Astrocyte (in vitro differentiated cells and primary cell): Measurements from ENCODE around the gene TMEM235. TPM values are rescaled to one million over a fixed set of nuclear protein-coding genes. Genes with fewer than 3 reads are reported as not detected.
A peak's percentile ranks its signal among the peaks of the same experiment; 100 is the strongest.

Source experiments
- DNase-seq: peaks from one replicate; pipeline ENCODE4 v3.0.0-alpha.2; 2010; ENCODE audit warnings: low read depth
- FAIRE-seq: peaks from 2 replicates; lab custom pipeline; 2011; peaks lifted over from hg19 to GRCh38; lab: Jason Lieb, UNC
- H2AFZ ChIP-seq: 2 replicates; pipeline ENCODE4 v1.6.0; 2012; ENCODE audit warnings: low read depth, low read length, inconsistent platforms
- H3K27ac ChIP-seq: 2 replicates; pipeline ENCODE4 v1.5.1; 2011; ENCODE audit warnings: low read depth, low read length, inconsistent platforms
- H3K27me3 ChIP-seq: 2 replicates; pipeline ENCODE4 v1.6.0; 2011; ENCODE audit warnings: low read length, inconsistent platforms; ENCODE audit not compliant: insufficient read depth
- H3K36me3 ChIP-seq: 2 replicates; pipeline ENCODE4 v1.5.1; 2011; ENCODE audit warnings: low read length, inconsistent platforms; ENCODE audit not compliant: insufficient read depth
- H3K4me1 ChIP-seq: 2 replicates; pipeline ENCODE4 v1.5.1; 2011; ENCODE audit warnings: low read length, inconsistent platforms; ENCODE audit not compliant: insufficient read depth
- H3K4me2 ChIP-seq: 2 replicates; pipeline ENCODE4 v1.6.0; 2012; ENCODE audit warnings: low read length, inconsistent platforms
- H3K4me3 ChIP-seq: 2 replicates; pipeline ENCODE4 v1.5.1; 2011; ENCODE audit warnings: low read depth, mild to moderate bottlenecking, low read length, inconsistent platforms; ENCODE audit not compliant: insufficient read depth
- H3K79me2 ChIP-seq: 2 replicates; pipeline ENCODE4 v1.6.0; 2012; ENCODE audit warnings: mild to moderate bottlenecking, low read length, inconsistent platforms; ENCODE audit not compliant: insufficient read depth
- H3K9ac ChIP-seq: 2 replicates; pipeline ENCODE4 v1.6.0; 2012; ENCODE audit warnings: mild to moderate bottlenecking, low read length, inconsistent platforms
- H3K9me3 ChIP-seq: 2 replicates; pipeline ENCODE4 v1.5.1; 2012; ENCODE audit warnings: low read depth, mild to moderate bottlenecking, low read length, inconsistent platforms; ENCODE audit not compliant: insufficient read depth
- H4K20me1 ChIP-seq: 2 replicates; pipeline ENCODE4 v1.6.0; 2012; ENCODE audit warnings: low read length, inconsistent platforms; ENCODE audit not compliant: insufficient read depth
- H3K27ac Mint-ChIP-seq: one replicate; pipeline ENCODE4 v1.8.0; 2021; ENCODE audit warnings: mild to moderate bottlenecking, mixed read lengths; ENCODE audit not compliant: unreplicated experiment
- H3K27me3 Mint-ChIP-seq: one replicate; pipeline ENCODE4 v1.8.0; 2021; ENCODE audit warnings: low read depth, mixed read lengths; ENCODE audit not compliant: unreplicated experiment
- H3K36me3 Mint-ChIP-seq: one replicate; pipeline ENCODE4 v1.8.0; 2021; ENCODE audit warnings: low read depth, mixed read lengths; ENCODE audit not compliant: unreplicated experiment
- H3K4me1 Mint-ChIP-seq: one replicate; pipeline ENCODE4 v1.8.0; 2021; ENCODE audit warnings: low read depth, mixed read lengths; ENCODE audit not compliant: unreplicated experiment
- H3K4me3 Mint-ChIP-seq: one replicate; pipeline ENCODE4 v1.8.0; 2021; ENCODE audit warnings: mild to moderate bottlenecking, moderate library complexity, mixed read lengths; ENCODE audit not compliant: unreplicated experiment
- H3K9me3 Mint-ChIP-seq: one replicate; pipeline ENCODE4 v1.8.0; 2021; ENCODE audit warnings: mild to moderate bottlenecking, mixed read lengths; ENCODE audit not compliant: unreplicated experiment
- CTCF ChIP-seq: IDR thresholded peaks from 2 replicates; pipeline ENCODE4 v1.5.1; 2011; ENCODE audit warnings: low read depth, mild to moderate bottlenecking, inconsistent platforms, low read length, moderate library complexity; ENCODE audit not compliant: insufficient read depth
- EZH2 ChIP-seq: IDR thresholded peaks from 2 replicates; pipeline ENCODE4 v1.6.1; 2012; ENCODE audit warnings: mild to moderate bottlenecking, low read length, inconsistent platforms; ENCODE audit not compliant: insufficient read depth
- total RNA-seq: library from RNA; stranded (reverse); gene quantifications from 2 replicates; pipeline ENCODE4 v1.2.1, GENCODE V29; 2021

Gene TMEM235
- total RNA-seq, 1 donor from 2014 or later: not detected

GRCh38 chr17:78214706-78215061 lies 16.7 kb upstream of the TMEM235 start:
- no peaks in the 10 kb centered on the region for H3K27me3 Mint-ChIP-seq
- Histone ChIP-seq H3K4me1 (peaks cover 6% of the 10 kb centered on the region), H3K79me2 (peaks cover 38% of the 10 kb centered on the region), H3K9ac (peak overlapping the region; percentile 90), H2AFZ (peak overlapping the region; percentile 95), H3K9me3 (no peaks in the 10 kb centered on the region), H3K27me3 (no peaks in the 10 kb centered on the region), H3K27ac (peak overlapping the region; percentile 84), H3K4me3 (peak overlapping the region; percentile 75), H3K36me3 (no peaks in the 10 kb centered on the region), H4K20me1 (no peaks in the 10 kb centered on the region), H3K4me2 (peak overlapping the region; percentile 94)
- DNase-seq: no peak
- peak overlapping the region; percentile 84 for H3K4me3 Mint-ChIP-seq
- no peak for FAIRE-seq
- no peak for TF ChIP-seq CTCF
- no peak for TF ChIP-seq EZH2
- no peaks in the 10 kb centered on the region for H3K36me3 Mint-ChIP-seq
- H3K9me3 Mint-ChIP-seq: no peaks in the 10 kb centered on the region
- H3K4me1 Mint-ChIP-seq: peaks cover 6% of the 10 kb centered on the region
- H3K27ac Mint-ChIP-seq: no peak overlapping the region

GRCh38 chr17:78219396-78220150 lies 11.9 kb upstream of the TMEM235 start:
- no peaks in the 10 kb centered on the region for H3K27me3 Mint-ChIP-seq
- Histone ChIP-seq H3K36me3 (peaks cover 4% of the 10 kb centered on the region), H3K9ac (no peak overlapping the region), H3K27me3 (no peaks in the 10 kb centered on the region), H3K9me3 (no peaks in the 10 kb centered on the region), H3K4me1 (peaks cover 4% of the 10 kb centered on the region), H3K4me2 (no peak overlapping the region), H4K20me1 (no peaks in the 10 kb centered on the region), H2AFZ (no peak overlapping the region), H3K27ac (no peak overlapping the region), H3K79me2 (peaks cover 41% of the 10 kb centered on the region), H3K4me3 (no peak overlapping the region)
- no peak for FAIRE-seq
- H3K27ac Mint-ChIP-seq: no peak overlapping the region
- no peak for TF ChIP-seq CTCF
- TF ChIP-seq EZH2: no peak
- H3K4me1 Mint-ChIP-seq: peaks cover 1% of the 10 kb centered on the region
- H3K36me3 Mint-ChIP-seq: no peaks in the 10 kb centered on the region
- no peak for DNase-seq
- no peaks in the 10 kb centered on the region for H3K9me3 Mint-ChIP-seq
- H3K4me3 Mint-ChIP-seq: no peak overlapping the region

GRCh38 chr17:78223061-78223460 lies 8.4 kb upstream of the TMEM235 start:
- Mint-ChIP-seq H3K4me3 (no peak overlapping the region), H3K27me3 (peaks cover 6% of the 10 kb centered on the region), H3K9me3 (no peaks in the 10 kb centered on the region), H3K27ac (no peak overlapping the region), H3K36me3 (no peaks in the 10 kb centered on the region), H3K4me1 (no peaks in the 10 kb centered on the region)
- H3K27me3 ChIP-seq: no peaks in the 10 kb centered on the region
- H3K4me1 ChIP-seq: no peaks in the 10 kb centered on the region
- FAIRE-seq (no peak), DNase-seq (no peak)
- H3K36me3 ChIP-seq: peaks cover 4% of the 10 kb centered on the region
- no peak overlapping the region for H2AFZ ChIP-seq
- no peak overlapping the region for H3K27ac ChIP-seq
- no peak overlapping the region for H3K9ac ChIP-seq
- no peak for TF ChIP-seq CTCF
- TF ChIP-seq EZH2: no peak
- H3K4me2 ChIP-seq: no peak overlapping the region
- no peaks in the 10 kb centered on the region for H3K9me3 ChIP-seq
- H3K79me2 ChIP-seq: peaks cover 16% of the 10 kb centered on the region
- no peaks in the 10 kb centered on the region for H4K20me1 ChIP-seq
- H3K4me3 ChIP-seq: no peak overlapping the region
